ENCODE results near the gene IL36G. TPM values are rescaled to one million over a fixed set of nuclear protein-coding genes. Genes with fewer than 3 reads are reported as not detected.

IL36G gene
- total RNA-seq, result not detected in 2 replicates

GRCh38 chr2:112977559-112978056 is at the start of gene IL36G:
Gene IL36G, plus strand, starts transcription at chr2:112978006. Its CDS starts 633 bp downstream, at chr2:112978639.

GRCh38 chr2:113005030-113005509 is 27.3 kb downstream of the IL36G start, which contains the start of gene IL36A:
Gene IL36A, plus strand, starts transcription at chr2:113005459. Its CDS starts 413 bp downstream, at chr2:113005872.

Other genes with a start within 250 kb of the IL36G start
- gene CKAP2L, start 213.4 kb upstream of the IL36G start, total RNA-seq, result 0.17 and 1.3 TPM in 2 replicates
- 0.09 and 0.32 TPM in 2 replicates for gene IL1A, start 193.5 kb upstream of the IL36G start, total RNA-seq
- 0.63 TPM in 1 of 2 replicates, not detected in the other for gene IL1B, start 141.2 kb upstream of the IL36G start, total RNA-seq
- not detected in 2 replicates for gene IL37, start 66.8 kb upstream of the IL36G start, total RNA-seq
- not detected in 2 replicates for gene IL36A, start 27.5 kb downstream of the IL36G start, total RNA-seq
- not detected in 2 replicates for gene IL36B, start 74.9 kb downstream of the IL36G start, total RNA-seq
- gene IL36RN, start 81.2 kb downstream of the IL36G start, total RNA-seq, result not detected in 2 replicates
- gene IL1F10, start 90.0 kb downstream of the IL36G start, total RNA-seq, result not detected in 2 replicates
- gene IL1RN, start 149.6 kb downstream of the IL36G start, total RNA-seq, result 0.16 TPM in 1 of 2 replicates, not detected in the other
- gene PSD4, start 196.0 kb downstream of the IL36G start, total RNA-seq, result 0.17 and 1.6 TPM in 2 replicates

All from bronchial smooth muscle cell (primary cell).